T1000 (cell line): Measurements from ENCODE around the gene POLR2A.
"Not testable (repeated sequence)": the region's sequence is repeated elsewhere in the genome, so short reads cannot be mapped to it uniquely, and the experiment has no call there.

ENCODE experiments used
- DNase-seq: peaks from one replicate; lab custom pipeline; 2025; ENCODE audit warnings: mixed read lengths; lab: John Stamatoyannopoulos, UW

The POLR2A gene

GRCh38 chr17:7460850-7461660 is 23.1 kb upstream of the POLR2A start:
- DNase-seq, result no peak

- no peak for DNase-seq
Measured at GRCh38 chr17:7462474-7463371, 21.4 kb upstream of the POLR2A start.

- DNase-seq, result no peak
Measured at GRCh38 chr17:7463372-7463846, 20.8 kb upstream of the POLR2A start.

GRCh38 chr17:7464081-7464480 is 20.1 kb upstream of the POLR2A start:
- DNase-seq, result no peak

GRCh38 chr17:7465597-7466275 is 18.4 kb upstream of the POLR2A start:
- no peak for DNase-seq

GRCh38 chr17:7466318-7466638 is 17.9 kb upstream of the POLR2A start:
- no peak for DNase-seq

GRCh38 chr17:7466639-7467341 is 17.4 kb upstream of the POLR2A start:
- no peak for DNase-seq

- no peak for DNase-seq
Measured at GRCh38 chr17:7467498-7467897, 16.7 kb upstream of the POLR2A start.

- DNase-seq, result no peak
Measured at GRCh38 chr17:7468290-7468689, 15.9 kb upstream of the POLR2A start.

- no peak for DNase-seq
Measured at GRCh38 chr17:7468804-7469389, 15.3 kb upstream of the POLR2A start.

GRCh38 chr17:7469843-7470242 is 14.3 kb upstream of the POLR2A start:
- DNase-seq, result not testable (repeated sequence)

- DNase-seq, result not testable (repeated sequence)
Measured at GRCh38 chr17:7470457-7470973, 13.7 kb upstream of the POLR2A start.

GRCh38 chr17:7471729-7472128 is 12.4 kb upstream of the POLR2A start:
- DNase-seq, result no peak

- not testable (repeated sequence) for DNase-seq
Measured at GRCh38 chr17:7474767-7475166, 9.4 kb upstream of the POLR2A start.

GRCh38 chr17:7475764-7476422 is 8.3 kb upstream of the POLR2A start:
- DNase-seq, result no peak

- DNase-seq, result no peak
Measured at GRCh38 chr17:7476494-7476893, 7.7 kb upstream of the POLR2A start.

GRCh38 chr17:7476951-7477350 is 7.2 kb upstream of the POLR2A start:
- no peak for DNase-seq

GRCh38 chr17:7477392-7478275 is 6.5 kb upstream of the POLR2A start:
- DNase-seq, result no peak
